Tibial artery (tissue), 4 donors: ENCODE results near the gene FNDC3B.
A peak's percentile ranks its signal among the peaks of the same experiment; 100 is the strongest.

Experiments used
- DNase-seq, 2 donors: peaks; one replicate each; pipeline ENCODE4 v3.0.0-alpha.2; 2019
- H3K27ac ChIP-seq, 2 donors: fragments of 200-600 bp; sonication (generic) in 1 of 2; 1 replicate in 1 of 2; 2 replicates in 1 of 2; pipeline ENCODE4 v1.5.1; 2018 to 2019; ENCODE audit warnings: mild to moderate bottlenecking in 1 of 2
- H3K27me3 ChIP-seq, 2 donors: fragments of 200-600 bp; sonication (generic) in 1 of 2; one replicate each; pipeline versions ENCODE4 v1.5.1 to v1.6.0; 2016 to 2019
- H3K36me3 ChIP-seq, 3 donors: fragments of 200-600 bp; sonication (generic) in 2 of 3; one replicate each; pipeline ENCODE4 v1.5.1; 2016 to 2019; ENCODE audit warnings: mild to moderate bottlenecking in 2 of 3
- H3K4me1 ChIP-seq, 4 donors: fragments of 200-600 bp; sonication (generic) in 2 of 4; 1 replicate in 3 of 4; 2 replicates in 1 of 4; pipeline ENCODE4 v1.5.1; 2016 to 2019
- H3K4me3 ChIP-seq, 2 donors: fragments of 200-600 bp; sonication (generic) in 1 of 2; 1 replicate in 1 of 2; 2 replicates in 1 of 2; pipeline ENCODE4 v1.5.1; 2018 to 2019; ENCODE audit warnings: mild to moderate bottlenecking in 2 of 2
- H3K9me3 ChIP-seq, 3 donors: fragments of 200-600 bp; sonication (generic) in 1 of 3; one replicate each; pipeline ENCODE4 v1.5.1; 2016 to 2019
- CTCF ChIP-seq, 2 experiments: fragments of 200-600 bp in 1 of 2; fragments of 450-650 bp in 1 of 2; IDR thresholded peaks; one replicate each; pipeline ENCODE4 v1.5.1; 2017 to 2019; ENCODE audit warnings: antibody characterized with exemption in 2 of 2, mild to moderate bottlenecking in 1 of 2, moderate library complexity in 1 of 2
- intact Hi-C: fragments of 100-400 bp; cut with DNase I; formaldehyde crosslinking; loops from one replicate; pipeline ENCODE4 v1.15.0; 2023; ENCODE audit warnings: low total_unique reads

FNDC3B gene

GRCh38 chr3:172147113-172147818 lies 107.9 kb downstream of the FNDC3B start:
- TF ChIP-seq CTCF (IDR thresholded peaks at IDR 0.05), result no peak
- Histone ChIP-seq H3K27me3 (no peaks in the 10 kb centered on the region), H3K36me3 (no peaks in the 10 kb centered on the region), H3K4me1 (peaks cover 0 to 36% (median 24%) of the 10 kb centered on the region in 4 donors), H3K4me3 (no peak overlapping the region), H3K9me3 (no peaks in the 10 kb centered on the region), H3K27ac (no peak overlapping the region)
- intact Hi-C loops, result no loop called here
- DNase-seq, result no peak

- no peaks in the 10 kb centered on the region for H3K27me3 ChIP-seq
- intact Hi-C loops, result no loop called here
- no peak for TF ChIP-seq CTCF (IDR thresholded peaks at IDR 0.05)
- no peak overlapping the region for H3K4me3 ChIP-seq
- H3K27ac ChIP-seq, result no peak overlapping the region
- H3K4me1 ChIP-seq, result peaks cover 0 to 40% (median 28%) of the 10 kb centered on the region in 4 donors
- no peaks in the 10 kb centered on the region for H3K9me3 ChIP-seq
- no peak for DNase-seq
- no peaks in the 10 kb centered on the region for H3K36me3 ChIP-seq
Measured at GRCh38 chr3:172148241-172148640, 108.9 kb downstream of the FNDC3B start.

GRCh38 chr3:172148702-172149565 lies 109.6 kb downstream of the FNDC3B start:
- H3K27ac ChIP-seq, result no peak overlapping the region
- intact Hi-C loops, result no loop called here

GRCh38 chr3:172150268-172150667 lies 110.9 kb downstream of the FNDC3B start:
- peaks cover 0 to 55% (median 47%) of the 10 kb centered on the region in 4 donors for H3K4me1 ChIP-seq
- intact Hi-C loops, result no loop called here
- no peak overlapping the region for H3K4me3 ChIP-seq
- TF ChIP-seq CTCF (IDR thresholded peaks at IDR 0.05), result no peak
- DNase-seq, result no peak
- H3K27me3 ChIP-seq, result no peaks in the 10 kb centered on the region
- no peak overlapping the region for H3K27ac ChIP-seq
- no peaks in the 10 kb centered on the region for H3K36me3 ChIP-seq
- H3K9me3 ChIP-seq, result no peaks in the 10 kb centered on the region

More at GRCh38 chr3:172148702-172149565, 109.6 kb downstream of the FNDC3B start:
- Histone ChIP-seq H3K27me3 (no peaks in the 10 kb centered on the region), H3K4me3 (no peak overlapping the region), H3K9me3 (no peaks in the 10 kb centered on the region), H3K36me3 (no peaks in the 10 kb centered on the region), H3K4me1 (peaks cover 0 to 46% (median 34%) of the 10 kb centered on the region in 4 donors)
- TF ChIP-seq CTCF (IDR thresholded peaks at IDR 0.05), result no peak
- no peak for DNase-seq

- Histone ChIP-seq H3K4me1 (peaks cover 0 to 61% (median 52%) of the 10 kb centered on the region in 4 donors), H3K27me3 (no peaks in the 10 kb centered on the region), H3K36me3 (no peaks in the 10 kb centered on the region), H3K9me3 (no peaks in the 10 kb centered on the region), H3K27ac (peak overlapping the region in 1 of 2 donors; percentile 86), H3K4me3 (no peak overlapping the region)
- no peak for DNase-seq
- TF ChIP-seq CTCF (IDR thresholded peaks at IDR 0.05), result no peak
- intact Hi-C loops, result no loop called here
Measured at GRCh38 chr3:172150913-172151650, 111.7 kb downstream of the FNDC3B start.
